IPS DF 6.9 (cell line): ENCODE results near the gene PHC2.

Experiments used
- DNase-seq: peaks from one replicate; pipeline ENCODE4 v3.0.0-alpha.2; 2013; ENCODE audit warnings: low read depth, low spot score
- H3K27ac ChIP-seq: one replicate; pipeline ENCODE4 v1.5.1; 2013; ENCODE audit warnings: low read length, control low read depth
- H3K27me3 ChIP-seq: 2 replicates; pipeline ENCODE4 v1.6.1; 2013; ENCODE audit warnings: mild to moderate bottlenecking, low read length; ENCODE audit not compliant: control insufficient read depth, insufficient read depth
- H3K36me3 ChIP-seq: 2 replicates; pipeline ENCODE4 v1.6.1; 2013; ENCODE audit warnings: low read length; ENCODE audit not compliant: control insufficient read depth, insufficient read depth
- H3K4me1 ChIP-seq: 2 replicates; pipeline ENCODE4 v1.6.1; 2013; ENCODE audit warnings: low read length; ENCODE audit not compliant: control insufficient read depth, insufficient read depth
- H3K4me3 ChIP-seq: 2 replicates; pipeline ENCODE4 v1.5.1; 2013; ENCODE audit warnings: mild to moderate bottlenecking, low read length
- H3K9me3 ChIP-seq: 2 replicates; pipeline ENCODE4 v1.6.1; 2013; ENCODE audit warnings: low read length, inconsistent platforms; ENCODE audit not compliant: control insufficient read depth, insufficient read depth
- WGBS: extraction: QIAGEN DNeasy Blood & Tissue Kit; methylation state at CpG from one replicate; pipeline ENCODE4 v1.1.7; 2013; ENCODE audit warnings: mixed read lengths, missing lambda C conversion rate; ENCODE audit not compliant: insufficient read length, insufficient coverage; 5-methylcytosine and 5-hydroxymethylcytosine counted together

Gene PHC2

DNA sequence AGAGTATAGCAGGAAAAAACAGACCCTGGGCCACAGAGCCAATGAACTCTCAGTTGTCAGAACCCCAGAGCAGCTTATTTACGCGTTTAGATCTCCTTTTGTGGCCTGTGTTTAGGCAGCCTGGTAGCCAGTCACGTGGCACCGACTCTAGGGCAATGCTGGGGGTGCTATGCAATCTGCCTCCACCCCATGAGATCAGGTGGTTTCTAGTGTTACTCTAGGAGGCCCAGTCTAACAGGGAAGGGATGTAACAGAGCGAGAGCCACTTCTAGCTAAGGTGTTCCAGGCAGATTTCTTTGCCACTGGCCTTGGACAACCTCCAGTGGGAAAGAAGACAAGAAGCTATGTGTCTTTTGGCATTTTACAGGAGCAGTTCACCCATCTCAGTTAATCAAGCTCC is 98.0 kb downstream of the PHC2 start:
- no peaks in the 10 kb centered on the region for H3K27me3 ChIP-seq
- WGBS: no CpG with 5 or more reads among the region's 5 CpGs
- no peaks in the 10 kb centered on the region for H3K9me3 ChIP-seq
- DNase-seq: no peak
- H3K4me3 ChIP-seq: no peak overlapping the region
- no peaks in the 10 kb centered on the region for H3K4me1 ChIP-seq
- H3K27ac ChIP-seq: no peak overlapping the region
- H3K36me3 ChIP-seq: no peaks in the 10 kb centered on the region; the same call in 1 of the 2 replicates

DNA sequence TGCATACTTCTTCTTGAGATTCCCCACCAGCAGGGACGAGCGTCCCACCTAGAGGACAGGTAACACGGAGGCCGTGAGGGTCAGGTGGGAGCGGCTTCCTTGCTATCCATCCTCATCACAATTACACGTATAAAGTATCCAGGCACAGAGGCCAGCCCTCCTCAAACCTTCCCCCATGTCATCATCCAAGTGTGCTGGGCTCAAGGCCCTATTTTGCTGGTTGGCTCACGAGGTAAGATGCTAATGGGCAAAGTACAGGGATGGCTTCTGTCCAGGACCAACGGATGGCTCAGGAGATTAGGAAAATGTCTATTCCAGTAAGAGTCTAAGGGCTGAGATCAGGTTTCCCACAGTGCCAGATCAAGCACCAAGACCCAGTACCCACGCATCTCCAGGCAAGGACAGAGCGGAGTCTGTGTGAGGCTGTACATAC is 98.5 kb downstream of the PHC2 start:
- no peaks in the 10 kb centered on the region for H3K27me3 ChIP-seq
- no peak overlapping the region for H3K4me3 ChIP-seq
- H3K27ac ChIP-seq: no peak overlapping the region
- H3K36me3 ChIP-seq: no peaks in the 10 kb centered on the region; the same call in 1 of the 2 replicates
- H3K9me3 ChIP-seq: no peaks in the 10 kb centered on the region
- H3K4me1 ChIP-seq: no peaks in the 10 kb centered on the region
- DNase-seq: no peak
- no CpG with 5 or more reads among the region's 10 CpGs for WGBS

DNA sequence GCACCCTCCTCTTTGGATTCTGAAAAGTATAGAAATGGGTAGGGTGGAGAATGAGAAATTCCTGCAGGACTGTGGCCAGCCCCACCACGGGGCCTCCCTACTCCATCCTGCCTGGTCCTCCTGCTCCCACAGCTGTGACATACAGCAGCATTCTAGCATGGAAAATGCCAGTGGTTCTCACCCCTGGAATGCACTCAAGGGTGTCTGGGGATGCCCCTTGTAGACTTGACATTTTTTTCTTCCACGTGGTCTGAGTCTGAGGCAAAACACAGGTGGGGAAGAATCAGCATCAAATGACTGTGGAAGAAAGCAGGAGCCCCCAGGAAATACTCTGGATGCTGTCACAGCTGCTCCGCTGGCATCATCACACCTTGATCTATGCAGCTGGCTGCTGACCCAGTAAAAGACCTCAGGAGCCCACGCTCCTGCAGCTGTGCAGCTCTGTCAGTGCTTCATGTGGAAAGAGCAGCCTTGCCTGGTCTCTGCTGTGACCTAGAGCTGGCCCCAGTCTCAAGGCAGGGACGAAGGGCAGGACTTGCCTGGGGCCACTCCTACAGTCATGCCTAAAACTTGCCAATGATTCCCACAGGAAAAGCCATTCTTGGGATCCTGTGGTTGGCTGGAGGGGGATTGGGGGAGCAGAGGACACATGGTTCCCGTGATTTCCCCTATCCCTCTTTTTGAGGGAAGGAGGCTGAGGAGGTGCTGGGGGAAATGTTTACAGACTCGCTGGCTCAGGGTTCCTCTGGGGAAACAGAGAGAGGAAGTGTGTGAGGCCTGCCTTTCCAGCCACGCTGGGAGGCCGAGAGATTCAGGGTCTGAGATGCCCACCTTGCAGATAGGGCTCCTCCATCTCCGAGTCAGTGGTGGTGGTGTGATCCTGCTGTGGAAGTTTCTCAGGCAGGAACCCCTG is 99.2 kb downstream of the PHC2 start:
- no peak overlapping the region for H3K27ac ChIP-seq
- WGBS: no CpG with 5 or more reads among the region's 10 CpGs

DNA sequence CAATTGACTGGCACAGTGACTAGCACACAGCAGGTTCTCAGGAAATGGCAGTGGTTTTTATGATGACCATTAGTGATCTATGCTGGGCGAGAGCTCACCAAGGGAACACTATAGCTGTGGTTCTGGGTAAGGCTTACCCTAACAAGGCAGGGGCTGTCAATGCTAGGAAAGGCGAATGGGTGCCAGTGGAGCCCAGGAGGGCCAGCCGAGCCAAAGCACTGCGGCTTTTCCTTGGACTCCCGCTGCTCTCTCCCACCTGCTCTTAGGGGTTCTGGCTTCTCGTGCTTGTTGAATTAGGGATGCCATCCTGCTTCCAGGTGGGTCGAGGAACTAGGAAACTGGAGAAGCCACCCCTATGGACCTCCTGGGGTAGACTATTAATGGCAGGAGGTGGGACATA is 100.0 kb downstream of the PHC2 start:
- H3K4me3 ChIP-seq: no peak overlapping the region
- H3K36me3 ChIP-seq: no peaks in the 10 kb centered on the region; the same call in 1 of the 2 replicates
- no peaks in the 10 kb centered on the region for H3K27me3 ChIP-seq
- no peak overlapping the region for H3K27ac ChIP-seq
- no CpG with 5 or more reads among the region's 7 CpGs for WGBS
- H3K9me3 ChIP-seq: no peaks in the 10 kb centered on the region
- no peaks in the 10 kb centered on the region for H3K4me1 ChIP-seq
- no peak for DNase-seq

More for the DNA sequence above, 99.2 kb downstream of the PHC2 start:
- Histone ChIP-seq H3K27me3 (no peaks in the 10 kb centered on the region), H3K9me3 (no peaks in the 10 kb centered on the region), H3K36me3 (no peaks in the 10 kb centered on the region; the same call in 1 of the 2 replicates), H3K4me3 (no peak overlapping the region), H3K4me1 (no peaks in the 10 kb centered on the region)
- no peak for DNase-seq

DNA sequence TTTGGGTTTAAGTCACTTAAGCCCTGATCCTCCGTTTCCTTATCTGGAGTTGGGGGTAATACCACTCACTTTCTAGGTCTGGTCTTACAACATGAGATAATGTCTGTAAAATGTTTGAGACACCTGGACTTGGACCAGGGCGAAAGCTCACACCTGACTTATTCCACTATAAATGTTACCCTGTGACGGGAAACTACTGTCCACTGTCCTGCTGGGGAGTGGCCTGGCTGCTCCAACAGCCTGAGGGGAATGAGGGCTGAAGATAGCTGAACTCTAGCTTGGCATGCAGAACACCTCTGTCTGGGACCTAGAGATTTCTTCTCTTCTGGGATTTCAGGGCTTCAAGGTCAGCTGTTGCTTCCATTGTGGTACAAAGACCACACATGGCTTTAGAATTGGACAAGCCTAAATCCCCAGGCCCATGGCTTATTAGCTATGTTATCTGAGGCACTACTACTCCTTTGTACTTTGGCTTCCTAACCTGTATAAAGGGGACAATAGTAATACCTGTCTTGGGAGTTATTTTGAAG is 100.5 kb downstream of the PHC2 start:
- H3K4me3 ChIP-seq: no peak overlapping the region
- no peaks in the 10 kb centered on the region for H3K9me3 ChIP-seq
- H3K36me3 ChIP-seq: no peaks in the 10 kb centered on the region; the same call in 1 of the 2 replicates

DNA sequence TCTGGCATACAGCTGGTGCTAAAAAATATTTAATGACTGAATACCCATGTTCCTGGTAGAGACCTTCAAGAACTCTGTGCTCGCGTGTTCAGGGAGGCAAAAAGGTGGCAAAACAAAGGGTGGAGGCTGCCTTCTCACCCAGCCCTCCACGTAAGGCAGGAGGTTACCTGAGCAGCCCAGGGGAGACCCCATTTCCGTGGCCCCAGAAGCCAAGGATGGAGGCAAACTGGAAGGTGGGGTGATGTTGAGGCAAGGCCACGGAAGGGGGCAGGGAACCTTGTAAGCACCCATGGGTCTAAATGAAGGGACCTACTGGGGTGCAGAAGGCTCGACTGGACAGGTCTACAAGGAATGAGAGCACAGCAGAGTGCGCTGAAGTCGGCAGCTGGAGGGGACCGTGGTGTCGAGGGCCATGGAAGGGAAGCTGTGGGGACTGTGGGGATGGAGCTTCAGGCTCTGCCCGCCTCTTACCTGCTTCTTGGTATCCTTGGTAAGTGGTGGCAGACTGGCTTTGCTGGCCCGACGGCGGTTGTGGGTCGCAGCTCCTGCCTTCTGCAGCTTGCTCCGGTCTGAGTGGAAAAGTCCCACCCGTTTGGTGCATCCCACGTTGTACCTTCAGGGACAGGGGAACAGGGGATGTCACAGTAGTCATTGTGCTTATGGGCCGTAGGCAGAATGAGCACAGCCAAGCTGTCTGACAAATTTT is 101.1 kb downstream of the PHC2 start:
- no peak for DNase-seq
- no peaks in the 10 kb centered on the region; the same call in 1 of the 2 replicates for H3K36me3 ChIP-seq
- no peaks in the 10 kb centered on the region for H3K9me3 ChIP-seq
- H3K4me1 ChIP-seq: no peaks in the 10 kb centered on the region
- no peaks in the 10 kb centered on the region for H3K27me3 ChIP-seq
- no peak overlapping the region for H3K4me3 ChIP-seq
- H3K27ac ChIP-seq: no peak overlapping the region
- WGBS: no CpG with 5 or more reads among the region's 19 CpGs

More for the DNA sequence above, 100.5 kb downstream of the PHC2 start:
- Histone ChIP-seq H3K27me3 (no peaks in the 10 kb centered on the region), H3K27ac (no peak overlapping the region), H3K4me1 (no peaks in the 10 kb centered on the region)
- WGBS: no CpG with 5 or more reads among the region's 3 CpGs
- no peak for DNase-seq

DNA sequence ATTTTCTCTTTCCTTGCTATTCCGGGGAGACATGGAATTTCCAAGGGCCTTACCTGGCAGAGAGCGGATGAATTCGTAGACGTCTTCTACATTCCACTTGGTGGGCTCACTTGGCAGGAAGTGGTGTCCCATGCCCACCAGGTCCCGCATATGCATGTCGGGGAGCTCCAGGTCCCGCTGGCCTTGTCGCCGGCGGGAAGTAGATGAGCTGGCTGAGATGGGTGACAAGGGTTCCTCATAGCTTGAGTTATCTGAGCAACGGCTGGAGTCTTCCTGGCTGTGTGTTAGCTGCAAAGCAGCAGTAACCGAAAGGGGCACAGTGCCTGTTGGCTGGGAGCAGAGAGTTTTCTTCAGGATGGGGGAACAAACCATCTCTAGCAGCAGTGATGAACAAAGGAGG is 102.1 kb downstream of the PHC2 start:
- DNase-seq: no peak
- WGBS: no CpG with 5 or more reads among the region's 12 CpGs
- no peaks in the 10 kb centered on the region; the same call in 1 of the 2 replicates for H3K36me3 ChIP-seq

DNA sequence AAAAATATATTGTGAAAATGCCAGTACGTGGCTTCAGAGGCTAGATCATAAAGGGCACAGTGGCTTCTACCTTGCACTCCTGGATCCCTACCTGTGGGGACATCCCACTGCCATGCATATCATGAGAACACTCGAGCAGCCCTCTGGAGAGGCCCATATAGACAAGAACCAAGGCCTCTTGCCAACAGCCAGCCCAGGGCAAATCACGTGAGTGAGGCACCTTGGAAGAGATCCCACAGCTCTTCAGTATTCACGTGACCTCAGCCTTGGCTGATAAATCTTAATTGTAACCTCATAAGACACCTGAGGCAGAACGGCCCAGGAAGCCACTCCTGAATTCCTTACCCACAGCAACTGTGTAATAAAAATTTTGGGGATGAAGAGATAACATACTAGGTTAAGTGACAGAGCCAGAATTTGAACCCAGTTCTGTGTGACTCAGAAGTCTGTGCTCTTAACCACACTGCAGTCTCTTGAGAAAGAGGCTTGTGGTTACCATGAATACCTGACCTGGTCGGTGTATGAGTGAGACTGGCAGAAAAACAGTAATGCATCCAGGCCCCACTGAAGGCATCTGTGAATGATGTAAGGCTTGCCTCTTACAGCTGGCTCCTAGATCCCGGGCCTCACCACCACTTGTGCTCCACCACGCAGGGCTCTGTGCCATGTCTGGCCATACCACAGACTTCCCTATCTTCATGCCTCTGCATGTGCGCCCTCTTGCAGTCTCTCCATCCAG is 103.1 kb downstream of the PHC2 start:
- no peak overlapping the region for H3K27ac ChIP-seq
- no peaks in the 10 kb centered on the region for H3K27me3 ChIP-seq
- WGBS: no CpG with 5 or more reads among the region's 9 CpGs
- H3K4me3 ChIP-seq: no peak overlapping the region
- no peaks in the 10 kb centered on the region for H3K9me3 ChIP-seq
- H3K4me1 ChIP-seq: no peaks in the 10 kb centered on the region
- no peak for DNase-seq
- no peaks in the 10 kb centered on the region; the same call in 1 of the 2 replicates for H3K36me3 ChIP-seq

More for the DNA sequence above, 102.1 kb downstream of the PHC2 start:
- no peaks in the 10 kb centered on the region for H3K27me3 ChIP-seq
- H3K4me1 ChIP-seq: no peaks in the 10 kb centered on the region
- H3K9me3 ChIP-seq: no peaks in the 10 kb centered on the region
- no peak overlapping the region for H3K4me3 ChIP-seq
- no peak overlapping the region for H3K27ac ChIP-seq

DNA sequence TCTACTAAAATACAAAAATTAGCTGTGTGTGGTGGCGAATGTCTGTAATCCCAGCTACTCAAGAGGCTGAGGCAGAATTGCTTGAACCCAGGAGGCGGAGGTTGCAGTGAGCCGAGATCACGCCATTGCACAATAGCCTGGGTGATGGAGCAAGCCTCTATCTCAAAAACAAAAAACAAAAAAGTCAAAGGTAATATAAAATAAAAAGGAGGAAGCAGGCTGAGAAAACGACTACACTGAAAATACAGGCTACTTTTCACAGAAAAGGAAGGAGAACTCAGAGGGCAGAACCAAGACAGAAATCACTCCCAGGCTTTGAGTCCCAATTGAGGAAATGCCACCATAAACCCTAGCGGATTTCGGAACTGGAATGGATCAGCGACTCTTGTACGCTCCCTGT is 104.1 kb downstream of the PHC2 start:
- Histone ChIP-seq H3K36me3 (no peaks in the 10 kb centered on the region; the same call in 1 of the 2 replicates), H3K4me3 (no peak overlapping the region), H3K27ac (no peak overlapping the region), H3K9me3 (no peaks in the 10 kb centered on the region), H3K27me3 (no peaks in the 10 kb centered on the region), H3K4me1 (no peaks in the 10 kb centered on the region)
- no peak for DNase-seq
- WGBS: no CpG with 5 or more reads among the region's 9 CpGs
